GM12878 (cell line): ENCODE measurements around the gene OTOGL. TPM values are rescaled to one million over a fixed set of nuclear protein-coding genes. Genes with fewer than 3 reads are reported as not detected.

ENCODE experiments used
- ATAC-seq: fragments of 200-7000 bp; cut with Tn5 transposase; 3 replicates; pipeline ENCODE4 v1.9.1; 2020; ENCODE audit warnings: mild to moderate bottlenecking, moderate library complexity
- BruUV-seq: library from RNA; stranded (reverse); fragments of 400-500 nt; replicated peaks from 2 replicates; lab custom pipeline; 2021; lab: Mats Ljungman, UMichigan
- CTCF ChIA-PET: fragments of 300-600 bp; sonication (Branson Sonifier 250); formaldehyde crosslinking; extraction: SDS; loops from one replicate; lab custom pipeline; 2021; ENCODE audit warnings: inconsistent platforms; lab: Yijun Ruan, JAX
- POLR2A ChIA-PET: fragments of 350-600 bp; formaldehyde crosslinking; extraction: SDS; loops from one replicate; lab custom pipeline; 2021; ENCODE audit warnings: inconsistent platforms; lab: Charles Lee
- RAD21 ChIA-PET: fragments of 300-600 bp; sonication (Branson Sonifier 250); formaldehyde crosslinking; loops from one replicate; lab custom pipeline; 2023; ENCODE audit warnings: antibody characterized with exemption; ENCODE audit not compliant: unreplicated experiment; lab: Charles Lee
- SMC1A ChIA-PET: fragments of 300-600 bp; sonication (Branson Sonifier 250); formaldehyde crosslinking; loops from one replicate; lab custom pipeline; 2023; ENCODE audit not compliant: unreplicated experiment, uncharacterized antibody; lab: Charles Lee
- DNase-seq: peaks from one replicate; pipeline ENCODE4 v3.0.0-alpha.2; 2011; ENCODE audit warnings: low read depth, low spot score
- FAIRE-seq: peaks from 3 replicates; lab custom pipeline; 2011; peaks lifted over from hg19 to GRCh38; lab: Jason Lieb, UNC
- H2AFZ ChIP-seq: 2 replicates; pipeline ENCODE4 v1.6.0; 2011; ENCODE audit warnings: low read depth, low read length, control low read depth; ENCODE audit not compliant: control insufficient read depth
- H3K27ac ChIP-seq: 2 replicates; pipeline ENCODE4 v1.5.1; 2011; ENCODE audit warnings: control low read depth; ENCODE audit not compliant: control insufficient read depth, insufficient read depth
- H3K27me3 ChIP-seq, 2 experiments: replicated peaks in 1 of 2; 2 replicates each; pipeline versions ENCODE4 v1.6.0 to v1.6.1; 2011; ENCODE audit warnings: low read length in 1 of 2; ENCODE audit not compliant: control insufficient read depth in 2 of 2, insufficient read depth in 2 of 2
- H3K36me3 ChIP-seq, 2 experiments: 2 replicates each; pipeline ENCODE4 v1.5.1; 2011; ENCODE audit warnings: low read length in 1 of 2; ENCODE audit not compliant: control insufficient read depth in 2 of 2, insufficient read depth in 2 of 2
- H3K4me1 ChIP-seq: 2 replicates; pipeline ENCODE4 v1.6.1; 2011; ENCODE audit warnings: mild to moderate bottlenecking, low read length, moderate library complexity, mixed read lengths; ENCODE audit not compliant: control insufficient read depth, insufficient read depth
- H3K4me2 ChIP-seq: 2 replicates; pipeline ENCODE4 v1.6.0; 2011; ENCODE audit warnings: control low read depth; ENCODE audit not compliant: control insufficient read depth, insufficient read depth
- H3K4me3 ChIP-seq: fragments of 200-600 bp; sonication (generic); 2 replicates; pipeline ENCODE4 v1.5.1; 2016
- H3K79me2 ChIP-seq: 2 replicates; pipeline ENCODE4 v1.6.0; 2011; ENCODE audit warnings: low read length; ENCODE audit not compliant: control insufficient read depth, insufficient read depth
- H3K9ac ChIP-seq: 2 replicates; pipeline ENCODE4 v1.8.0; 2011; ENCODE audit warnings: low read length, control low read depth, mixed read lengths; ENCODE audit not compliant: control insufficient read depth, insufficient read depth
- H3K9me3 ChIP-seq: replicated peaks from 3 replicates; pipeline ENCODE4 v1.5.1; 2011; ENCODE audit warnings: mild to moderate bottlenecking, low read length; ENCODE audit not compliant: control insufficient read depth, insufficient read depth
- H4K20me1 ChIP-seq: 2 replicates; pipeline ENCODE4 v1.6.0; 2011; ENCODE audit not compliant: control insufficient read depth, insufficient read depth
- CHD1 ChIP-seq: IDR thresholded peaks from 2 replicates; pipeline ENCODE4 v1.6.1; 2012; ENCODE audit warnings: low read depth, low read length, improper control_type of control experiment
- CREM ChIP-seq: IDR thresholded peaks from 2 replicates; pipeline ENCODE4 v1.6.1; 2014; ENCODE audit warnings: antibody characterized with exemption, low read depth
- DPF2 ChIP-seq: fragments of 450-650 bp; IDR thresholded peaks from 2 replicates; pipeline ENCODE4 v1.6.1; 2017; ENCODE audit warnings: mild to moderate bottlenecking
- EED ChIP-seq: sonication (generic); IDR thresholded peaks from 2 replicates; pipeline ENCODE4 v1.6.1; 2016; ENCODE audit warnings: antibody characterized with exemption, low read depth
- EZH2 ChIP-seq: IDR thresholded peaks from 2 replicates; pipeline ENCODE4 v1.6.1; 2012; ENCODE audit warnings: low read depth, mild to moderate bottlenecking, control low read depth, inconsistent platforms, low read length, borderline replicate concordance; ENCODE audit not compliant: control insufficient read depth
- MTA3 ChIP-seq: IDR thresholded peaks from 2 replicates; pipeline ENCODE4 v1.6.1; 2012; ENCODE audit warnings: low read length, inconsistent platforms, borderline replicate concordance
- MXI1 ChIP-seq: fragments of 150-350 bp; IDR thresholded peaks from 2 replicates; pipeline ENCODE4 v1.6.1; 2011; ENCODE audit warnings: low read depth, mild to moderate bottlenecking, inconsistent platforms, low read length, improper control_type of control experiment
- POLR2A ChIP-seq: IDR thresholded peaks from 2 replicates; pipeline ENCODE4 v1.6.1; 2011; ENCODE audit warnings: low read depth, mild to moderate bottlenecking, low read length
- POLR2AphosphoS5 ChIP-seq: IDR thresholded peaks from 2 replicates; pipeline ENCODE4 v1.6.1; 2011; ENCODE audit warnings: mild to moderate bottlenecking, low read length, inconsistent platforms
- RAD51 ChIP-seq: fragments of 450-650 bp; IDR thresholded peaks from 2 replicates; pipeline ENCODE4 v1.6.1; 2016; ENCODE audit warnings: moderate library complexity, mild to moderate bottlenecking, inconsistent platforms
- RBBP5 ChIP-seq: fragments of 200-600 bp; sonication (generic); conservative IDR thresholded peaks from 2 replicates; pipeline ENCODE4 v1.6.1; 2016
- TARDBP ChIP-seq: IDR thresholded peaks from 2 replicates; pipeline ENCODE4 v1.6.1; 2016; ENCODE audit warnings: borderline replicate concordance
- WRNIP1 ChIP-seq: IDR thresholded peaks from 2 replicates; pipeline ENCODE4 v1.6.1; 2011; ENCODE audit warnings: low read depth, low read length, improper control_type of control experiment, borderline replicate concordance
- ZNF687 ChIP-seq: fragments of 450-650 bp; IDR thresholded peaks from 2 replicates; pipeline ENCODE4 v1.6.1; 2017; ENCODE audit warnings: mild to moderate bottlenecking, moderate library complexity
- WGBS: methylation state at CpG from one replicate; pipeline ENCODE4 v1.1.6; 2016; ENCODE audit warnings: low lambda C conversion rate; ENCODE audit not compliant: insufficient replicate concordance, insufficient coverage; ENCODE audit errors: missing lambda C conversion rate; 5-methylcytosine and 5-hydroxymethylcytosine counted together
- in situ Hi-C: fragments of 300-500 bp; cut with MboI; formaldehyde crosslinking; loops from 9 replicates; pipeline ENCODE4 v1.14.3; 2018; ENCODE audit warnings: mixed read lengths
- intact Hi-C: fragments of 100-400 bp; cut with micrococcal nuclease; formaldehyde crosslinking; loops from one replicate; pipeline ENCODE4 v1.14.2; 2022; ENCODE audit not compliant: unreplicated experiment
- polyA plus RNA-seq, 11 experiments: library from polyadenylated mRNA; depleted of rRNA in 4 of 11; unstranded in 6 of 11; stranded (reverse) in 5 of 11; fragments of >200 nt; fragmentation: Nextera tagmentation in 4 of 11; fragmentation: Illumina TruSeq in 1 of 11; extraction: Ambion mirVana in 4 of 11; extraction: Trizol in 1 of 11; gene quantifications; 1 replicate in 1 of 11; 2 replicates in 10 of 11; pipeline versions ENCODE4 v1.2.1 to v1.2.3, GENCODE V29; 2011 to 2016; ENCODE audit warnings: inconsistent platforms in 2 of 11, missing spikeins in 2 of 11, low read depth in 1 of 11
- total RNA-seq, 4 experiments: library from RNA; depleted of rRNA in 3 of 4; stranded (reverse); fragments of >200 nt in 3 of 4; fragmentation: Illumina TruSeq in 1 of 4; extraction: Trizol in 1 of 4; gene quantifications; 2 replicates each; pipeline versions ENCODE4 v1.2.1 to v1.2.3, GENCODE V29; 2013 to 2021
- TF ChIP-seq, protein P1 (sequence below): fragments of 450-650 bp; IDR thresholded peaks from 2 replicates; pipeline ENCODE4 v1.6.1; 2016; ENCODE audit warnings: mild to moderate bottlenecking
- TF ChIP-seq, protein P2 (sequence below): fragments of 450-650 bp; IDR thresholded peaks from 2 replicates; pipeline ENCODE4 v1.6.1; 2018; ENCODE audit warnings: mild to moderate bottlenecking, low read depth, moderate library complexity; ENCODE audit not compliant: partially characterized antibody
- TF ChIP-seq, protein P3 (sequence below): fragments of 450-650 bp; IDR thresholded peaks from 2 replicates; pipeline ENCODE4 v1.6.1; 2017; ENCODE audit warnings: borderline replicate concordance

Gene OTOGL
- total and polyA plus RNA-seq, 10 of the 15 experiments (the other 5 are each of a cell fraction or from before 2014, with no cell fraction given), result 0.04 to 3.7 (median 0.27) TPM

DNA sequence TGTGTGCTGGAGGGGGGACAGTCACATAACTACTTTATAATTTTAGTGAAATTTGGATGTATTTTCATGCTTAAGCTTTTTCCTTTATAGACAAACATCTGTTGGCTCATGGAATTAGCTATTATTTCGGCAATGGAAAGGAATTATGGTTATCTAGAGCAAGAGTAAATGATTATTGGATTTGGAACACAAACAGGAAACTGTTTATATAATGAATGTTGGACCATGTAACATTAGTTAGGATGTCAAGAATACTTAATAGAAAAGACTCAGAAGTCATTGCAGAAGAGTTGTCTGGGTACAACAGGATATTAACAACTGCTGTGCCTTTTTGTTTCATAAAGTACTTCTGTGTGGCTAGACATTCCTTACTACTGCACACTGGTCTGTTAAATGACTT lies 108.7 kb downstream of the OTOGL start:
- Histone ChIP-seq H3K27ac (no peak overlapping the region), H3K27me3 (peaks cover 0 to 2% of the 10 kb centered on the region in 2 experiments; a peak in 2 of 4 replicates), H4K20me1 (no peaks in the 10 kb centered on the region), H3K9ac (no peak overlapping the region), H3K4me2 (no peak overlapping the region), H2AFZ (no peak overlapping the region), H3K36me3 (no peaks in the 10 kb centered on the region), H3K4me3 (no peak overlapping the region), H3K79me2 (no peaks in the 10 kb centered on the region), H3K4me1 (no peaks in the 10 kb centered on the region), H3K9me3 (no peaks in the 10 kb centered on the region)
- no peak for ATAC-seq
- no TSS peak for BruUV-seq
- ChIA-PET POLR2A (no interaction called here), CTCF (no interaction called here), SMC1A (interaction anchor here (1.1 kb wide), 1 partner anchor 9 kb away, joined by 3 read pairs; no protein-coding TSS in a partner anchor), RAD21 (no interaction called here)
- no peak for DNase-seq
- FAIRE-seq, result no peak
- intact Hi-C loops (loop anchor here (5.0 kb wide), 1 partner anchor 49 kb away; no protein-coding TSS in a partner anchor), in situ Hi-C loops (loop anchor here (10.0 kb wide), 1 partner anchor 567 kb away; no protein-coding TSS in a partner anchor)
- TF ChIP-seq MTA3, result no peak
- TF ChIP-seq ZNF687, result no peak
- no peak for TF ChIP-seq CHD1
- TF ChIP-seq, protein P1, sequence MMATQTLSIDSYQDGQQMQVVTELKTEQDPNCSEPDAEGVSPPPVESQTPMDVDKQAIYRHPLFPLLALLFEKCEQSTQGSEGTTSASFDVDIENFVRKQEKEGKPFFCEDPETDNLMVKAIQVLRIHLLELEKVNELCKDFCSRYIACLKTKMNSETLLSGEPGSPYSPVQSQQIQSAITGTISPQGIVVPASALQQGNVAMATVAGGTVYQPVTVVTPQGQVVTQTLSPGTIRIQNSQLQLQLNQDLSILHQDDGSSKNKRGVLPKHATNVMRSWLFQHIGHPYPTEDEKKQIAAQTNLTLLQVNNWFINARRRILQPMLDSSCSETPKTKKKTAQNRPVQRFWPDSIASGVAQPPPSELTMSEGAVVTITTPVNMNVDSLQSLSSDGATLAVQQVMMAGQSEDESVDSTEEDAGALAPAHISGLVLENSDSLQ, result no peak
- TF ChIP-seq MXI1, result no peak
- TF ChIP-seq POLR2A, result no peak
- TF ChIP-seq TARDBP, result no peak
- TF ChIP-seq RAD51, result no peak
- TF ChIP-seq CREM, result no peak
- TF ChIP-seq RBBP5, result no peak
- TF ChIP-seq WRNIP1, result no peak
- TF ChIP-seq, protein P2, sequence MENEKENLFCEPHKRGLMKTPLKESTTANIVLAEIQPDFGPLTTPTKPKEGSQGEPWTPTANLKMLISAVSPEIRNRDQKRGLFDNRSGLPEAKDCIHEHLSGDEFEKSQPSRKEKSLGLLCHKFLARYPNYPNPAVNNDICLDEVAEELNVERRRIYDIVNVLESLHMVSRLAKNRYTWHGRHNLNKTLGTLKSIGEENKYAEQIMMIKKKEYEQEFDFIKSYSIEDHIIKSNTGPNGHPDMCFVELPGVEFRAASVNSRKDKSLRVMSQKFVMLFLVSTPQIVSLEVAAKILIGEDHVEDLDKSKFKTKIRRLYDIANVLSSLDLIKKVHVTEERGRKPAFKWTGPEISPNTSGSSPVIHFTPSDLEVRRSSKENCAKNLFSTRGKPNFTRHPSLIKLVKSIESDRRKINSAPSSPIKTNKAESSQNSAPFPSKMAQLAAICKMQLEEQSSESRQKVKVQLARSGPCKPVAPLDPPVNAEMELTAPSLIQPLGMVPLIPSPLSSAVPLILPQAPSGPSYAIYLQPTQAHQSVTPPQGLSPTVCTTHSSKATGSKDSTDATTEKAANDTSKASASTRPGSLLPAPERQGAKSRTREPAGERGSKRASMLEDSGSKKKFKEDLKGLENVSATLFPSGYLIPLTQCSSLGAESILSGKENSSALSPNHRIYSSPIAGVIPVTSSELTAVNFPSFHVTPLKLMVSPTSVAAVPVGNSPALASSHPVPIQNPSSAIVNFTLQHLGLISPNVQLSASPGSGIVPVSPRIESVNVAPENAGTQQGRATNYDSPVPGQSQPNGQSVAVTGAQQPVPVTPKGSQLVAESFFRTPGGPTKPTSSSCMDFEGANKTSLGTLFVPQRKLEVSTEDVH, result no peak
- TF ChIP-seq DPF2, result no peak
- TF ChIP-seq EED, result no peak
- TF ChIP-seq, protein P3, sequence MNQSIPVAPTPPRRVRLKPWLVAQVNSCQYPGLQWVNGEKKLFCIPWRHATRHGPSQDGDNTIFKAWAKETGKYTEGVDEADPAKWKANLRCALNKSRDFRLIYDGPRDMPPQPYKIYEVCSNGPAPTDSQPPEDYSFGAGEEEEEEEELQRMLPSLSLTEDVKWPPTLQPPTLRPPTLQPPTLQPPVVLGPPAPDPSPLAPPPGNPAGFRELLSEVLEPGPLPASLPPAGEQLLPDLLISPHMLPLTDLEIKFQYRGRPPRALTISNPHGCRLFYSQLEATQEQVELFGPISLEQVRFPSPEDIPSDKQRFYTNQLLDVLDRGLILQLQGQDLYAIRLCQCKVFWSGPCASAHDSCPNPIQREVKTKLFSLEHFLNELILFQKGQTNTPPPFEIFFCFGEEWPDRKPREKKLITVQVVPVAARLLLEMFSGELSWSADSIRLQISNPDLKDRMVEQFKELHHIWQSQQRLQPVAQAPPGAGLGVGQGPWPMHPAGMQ, result no peak
- TF ChIP-seq EZH2, result no peak
- TF ChIP-seq POLR2AphosphoS5, result no peak
- 0% methylated on average over 1 of the region's 1 CpG for WGBS
